Breast epithelium (tissue), 4 donors: ENCODE data around the gene DGKQ. TPM values are rescaled to one million over a fixed set of nuclear protein-coding genes. Genes with fewer than 3 reads are reported as not detected.

Experiments used
- DNase-seq, 2 donors: peaks; one replicate each; pipeline ENCODE4 v3.0.0-alpha.2; 2019; ENCODE audit warnings: low spot score in 2 of 2
- H3K27ac ChIP-seq, 2 donors: fragments of 200-600 bp; sonication (generic) in 1 of 2; one replicate each; pipeline ENCODE4 v1.5.1; 2016 to 2019; ENCODE audit warnings: mild to moderate bottlenecking in 1 of 2
- H3K27me3 ChIP-seq, 2 donors: fragments of 200-600 bp; sonication (generic) in 1 of 2; one replicate each; pipeline versions ENCODE4 v1.5.1 to v1.6.0; 2017 to 2019; ENCODE audit warnings: control low read depth in 1 of 2, mild to moderate bottlenecking in 1 of 2
- H3K36me3 ChIP-seq: fragments of 200-600 bp; one replicate; pipeline ENCODE4 v1.5.1; 2019
- H3K4me1 ChIP-seq, 2 donors: fragments of 200-600 bp; sonication (generic); one replicate each; pipeline ENCODE4 v1.5.1; 2016 to 2019; ENCODE audit warnings: control low read depth in 1 of 2
- H3K4me3 ChIP-seq, 3 donors: fragments of 200-600 bp; sonication (generic); 1 replicate in 2 of 3; 2 replicates in 1 of 3; pipeline ENCODE4 v1.5.1; 2016 to 2019; ENCODE audit warnings: mild to moderate bottlenecking in 3 of 3, moderate library complexity in 2 of 3
- H3K9me3 ChIP-seq, 2 donors: fragments of 200-600 bp; sonication (generic) in 1 of 2; one replicate each; pipeline ENCODE4 v1.5.1; 2016 to 2019; ENCODE audit warnings: control low read depth in 1 of 2
- CTCF ChIP-seq, 3 donors: fragments of 450-650 bp; IDR thresholded peaks; one replicate each; pipeline ENCODE4 v1.5.1; 2016 to 2017; ENCODE audit warnings: antibody characterized with exemption in 3 of 3, mild to moderate bottlenecking in 3 of 3, moderate library complexity in 3 of 3
- POLR2A ChIP-seq: fragments of 450-650 bp; IDR thresholded peaks from one replicate; pipeline ENCODE4 v1.6.1; 2016; ENCODE audit warnings: antibody characterized with exemption, mild to moderate bottlenecking, moderate library complexity
- POLR2AphosphoS5 ChIP-seq, 3 donors: sonication (generic); formaldehyde crosslinking; IDR thresholded peaks; one replicate each; pipeline ENCODE4 v1.6.1; 2017; ENCODE audit warnings: antibody characterized with exemption in 3 of 3
- intact Hi-C: fragments of 100-400 bp; cut with DNase I; formaldehyde crosslinking; loops from one replicate; pipeline ENCODE4 v1.15.1; 2023; ENCODE audit warnings: low total_unique reads
- total RNA-seq, 3 donors: library from RNA; depleted of rRNA; stranded (reverse); fragments of >200 nt; gene quantifications; one replicate each; pipeline ENCODE4 v1.1.0, GENCODE V29; 2016

The DGKQ gene
- total RNA-seq, 3 donors from 2014 or later: 5.3 to 9.4 (median 8.8) TPM

GRCh38 chr4:1019729-1020470, 46.5 kb upstream of the DGKQ start:
- Histone ChIP-seq H3K9me3 (no peaks in the 10 kb centered on the region), H3K4me1 (no peaks in the 10 kb centered on the region), H3K27ac (no peak overlapping the region), H3K36me3 (no peaks in the 10 kb centered on the region), H3K27me3 (no peaks in the 10 kb centered on the region), H3K4me3 (no peak overlapping the region)
- intact Hi-C loops: no loop called here
- DNase-seq: no peak
- no peak for TF ChIP-seq POLR2A
- no peak for TF ChIP-seq CTCF (IDR thresholded peaks at IDR 0.05)
- no peak for TF ChIP-seq POLR2AphosphoS5 (IDR thresholded peaks at IDR 0.05)

GRCh38 chr4:1019320-1019719, 46.0 kb upstream of the DGKQ start:
- H3K27me3 ChIP-seq: no peaks in the 10 kb centered on the region
- no peaks in the 10 kb centered on the region for H3K9me3 ChIP-seq
- no peak overlapping the region for H3K27ac ChIP-seq
- no peak overlapping the region for H3K4me3 ChIP-seq
- intact Hi-C loops: no loop called here
- TF ChIP-seq POLR2A (no peak), POLR2AphosphoS5 (IDR thresholded peaks at IDR 0.05) (no peak), CTCF (IDR thresholded peaks at IDR 0.05) (no peak)
- no peaks in the 10 kb centered on the region for H3K36me3 ChIP-seq
- H3K4me1 ChIP-seq: no peaks in the 10 kb centered on the region
- no peak for DNase-seq

- TF ChIP-seq POLR2AphosphoS5 (IDR thresholded peaks at IDR 0.05): no peak
- TF ChIP-seq CTCF (IDR thresholded peaks at IDR 0.05): no peak
- no peak for TF ChIP-seq POLR2A
- Histone ChIP-seq H3K27ac (no peak overlapping the region), H3K9me3 (no peaks in the 10 kb centered on the region), H3K4me3 (no peak overlapping the region), H3K4me1 (no peaks in the 10 kb centered on the region), H3K27me3 (no peaks in the 10 kb centered on the region), H3K36me3 (no peaks in the 10 kb centered on the region)
- no peak for DNase-seq
- intact Hi-C loops: no loop called here
These were observed 45.0 kb upstream of the DGKQ start for GRCh38 chr4:1018147-1019020.

GRCh38 chr4:1017706-1018105, 44.3 kb upstream of the DGKQ start:
- intact Hi-C loops: no loop called here
- H3K36me3 ChIP-seq: no peaks in the 10 kb centered on the region
- no peak overlapping the region for H3K27ac ChIP-seq
- no peak overlapping the region for H3K4me3 ChIP-seq
- H3K27me3 ChIP-seq: no peaks in the 10 kb centered on the region
- no peak for DNase-seq
- TF ChIP-seq CTCF (IDR thresholded peaks at IDR 0.05) (no peak), POLR2AphosphoS5 (IDR thresholded peaks at IDR 0.05) (no peak), POLR2A (no peak)
- H3K9me3 ChIP-seq: no peaks in the 10 kb centered on the region
- H3K4me1 ChIP-seq: no peaks in the 10 kb centered on the region

- Histone ChIP-seq H3K4me3 (no peak overlapping the region), H3K27me3 (no peaks in the 10 kb centered on the region), H3K36me3 (no peaks in the 10 kb centered on the region), H3K9me3 (no peaks in the 10 kb centered on the region), H3K4me1 (no peaks in the 10 kb centered on the region), H3K27ac (no peak overlapping the region)
- TF ChIP-seq CTCF (IDR thresholded peaks at IDR 0.05) (no peak), POLR2AphosphoS5 (IDR thresholded peaks at IDR 0.05) (no peak), POLR2A (no peak)
- no peak for DNase-seq
- intact Hi-C loops: no loop called here
These were observed 43.8 kb upstream of the DGKQ start for GRCh38 chr4:1017211-1017610.
